ENCODE data around the gene TEDC2.

GRCh38 chr16:2470603-2471015 lies 10.7 kb downstream of the TEDC2 start:
- TF ChIP-seq CTCF (conservative IDR thresholded peaks at IDR 0.05; ENCODE audit: low read length) (no peak), EZH2phosphoT487 (IDR thresholded peaks at IDR 0.05; ENCODE audit: borderline replicate concordance, low read depth, low read length) (no peak)
